ENCODE measurements around the gene TMEM52. TPM values are rescaled to one million over a fixed set of nuclear protein-coding genes. Genes with fewer than 3 reads are reported as not detected.

TMEM52 gene
- total and polyA plus RNA-seq, 9 donors, result 0.42 to 3.3 (median 2.3) TPM

GRCh38 chr1:1917995-1918900, 831 bp downstream of the TMEM52 start:
- Histone ChIP-seq H3K4me1 (ENCODE audit: insufficient read depth) (peaks cover 6% of the 10 kb centered on the region), H3K4me3 (peak overlapping the region; percentile 44), H3K36me3 (no peaks in the 10 kb centered on the region), H3K27ac (no peak overlapping the region), H3K9me3 (no peaks in the 10 kb centered on the region), H3K27me3 (no peaks in the 10 kb centered on the region)
- WGBS, 3 donors, result 37 to 44% (median 42%) methylated on average over 35 to 46 of the region's 46 CpGs
- TF ChIP-seq CTCF (IDR thresholded peaks at IDR 0.05) (no peak), POLR2A (IDR thresholded peaks at IDR 0.05) (no peak), EP300 (IDR thresholded peaks at IDR 0.05) (no peak)
- intact Hi-C loops (cut with DNase I), result no loop called here
- peak; percentile 39 to 72 (median 59) for DNase-seq

GRCh38 chr1:1917304-1917976, 1.6 kb downstream of the TMEM52 start:
- Histone ChIP-seq H3K4me3 (no peak overlapping the region), H3K27ac (no peak overlapping the region), H3K4me1 (ENCODE audit: insufficient read depth) (peaks cover 6% of the 10 kb centered on the region), H3K27me3 (no peaks in the 10 kb centered on the region), H3K9me3 (no peaks in the 10 kb centered on the region), H3K36me3 (no peaks in the 10 kb centered on the region)
- no peak for TF ChIP-seq CTCF (IDR thresholded peaks at IDR 0.05)
- TF ChIP-seq EP300 (IDR thresholded peaks at IDR 0.05), result no peak
- no peak for TF ChIP-seq POLR2A (IDR thresholded peaks at IDR 0.05)
- peak in 1 of 5 donors; percentile 47 for DNase-seq
- WGBS, 3 donors, result 90 to 93% (median 90%) methylated on average over 14 of the region's 14 CpGs
- intact Hi-C loops (cut with DNase I), result no loop called here

GRCh38 chr1:1916851-1917251, 2.2 kb downstream of the TMEM52 start:
- H3K4me1 ChIP-seq (ENCODE audit: insufficient read depth), result peaks cover 6% of the 10 kb centered on the region
- H3K27me3 ChIP-seq, result no peaks in the 10 kb centered on the region
- TF ChIP-seq EP300 (IDR thresholded peaks at IDR 0.05) (no peak), CTCF (IDR thresholded peaks at IDR 0.05) (no peak), POLR2A (IDR thresholded peaks at IDR 0.05) (no peak)
- no peaks in the 10 kb centered on the region for H3K36me3 ChIP-seq
- H3K9me3 ChIP-seq, result no peaks in the 10 kb centered on the region
- 68 to 69% (median 69%) methylated on average over 19 of the region's 19 CpGs for WGBS, 3 donors
- no peak overlapping the region for H3K4me3 ChIP-seq
- DNase-seq, result peak in 1 of 5 donors; percentile 42
- intact Hi-C loops (cut with DNase I), result no loop called here
- no peak overlapping the region for H3K27ac ChIP-seq

- peaks cover 6% of the 10 kb centered on the region for H3K4me1 ChIP-seq (ENCODE audit: insufficient read depth)
- no peak overlapping the region for H3K27ac ChIP-seq
- no peaks in the 10 kb centered on the region for H3K36me3 ChIP-seq
- H3K27me3 ChIP-seq, result no peaks in the 10 kb centered on the region
- DNase-seq, result peak in 2 of 5 donors; percentile 8 to 28
- H3K9me3 ChIP-seq, result no peaks in the 10 kb centered on the region
- no peak overlapping the region for H3K4me3 ChIP-seq
- 86 to 91% (median 88%) methylated on average over 21 to 23 of the region's 23 CpGs for WGBS, 3 donors
- TF ChIP-seq EP300 (IDR thresholded peaks at IDR 0.05) (no peak), CTCF (IDR thresholded peaks at IDR 0.05) (no peak), POLR2A (IDR thresholded peaks at IDR 0.05) (no peak)
- intact Hi-C loops (cut with DNase I), result no loop called here
These were observed 2.9 kb downstream of the TMEM52 start for GRCh38 chr1:1915911-1916840.

Data from ovary (tissue), 9 donors.